Measurements from ENCODE around the gene KIR3DL3.
"Not testable (repeated sequence)": the region's sequence is repeated elsewhere in the genome, so short reads cannot be mapped to it uniquely, and the experiment has no call there.

The KIR3DL3 gene

GRCh38 chr19:54691582-54692297 is 32.5 kb upstream of the KIR3DL3 start:
- TF ChIP-seq CTCF (conservative IDR thresholded peaks at IDR 0.05; ENCODE audit: low read depth): no peak
- no peak overlapping the region for H3K27ac ChIP-seq
- ChIA-PET CTCF (no interaction called here), POLR2A (ENCODE audit: low non-redundant PET) (no interaction called here)
- DNase-seq (ENCODE audit: low spot score): no peak

GRCh38 chr19:54692298-54692615 is 32.0 kb upstream of the KIR3DL3 start:
- no peak for TF ChIP-seq CTCF (conservative IDR thresholded peaks at IDR 0.05; ENCODE audit: low read depth)
- H3K27ac ChIP-seq: no peak overlapping the region
- ChIA-PET CTCF (no interaction called here), POLR2A (ENCODE audit: low non-redundant PET) (no interaction called here)
- DNase-seq (ENCODE audit: low spot score): no peak

GRCh38 chr19:54694648-54695047 is 29.6 kb upstream of the KIR3DL3 start:
- no peak for DNase-seq (ENCODE audit: low spot score)
- CTCF ChIA-PET: interaction anchor here (0.6 kb wide), 1 partner anchor 40 kb away, joined by 3 read pairs; no protein-coding TSS in a partner anchor
- POLR2A ChIA-PET (ENCODE audit: low non-redundant PET): no interaction called here
- no peak overlapping the region for H3K27ac ChIP-seq
- TF ChIP-seq CTCF (conservative IDR thresholded peaks at IDR 0.05; ENCODE audit: low read depth): no peak

- TF ChIP-seq CTCF (conservative IDR thresholded peaks at IDR 0.05; ENCODE audit: low read depth): no peak
- no peak for DNase-seq (ENCODE audit: low spot score)
- ChIA-PET POLR2A (ENCODE audit: low non-redundant PET) (no interaction called here), CTCF (no interaction called here)
- H3K27ac ChIP-seq: no peak overlapping the region
Measured at GRCh38 chr19:54696117-54696548, 28.1 kb upstream of the KIR3DL3 start.

GRCh38 chr19:54696766-54697165 is 27.5 kb upstream of the KIR3DL3 start:
- H3K27ac ChIP-seq: no peak overlapping the region
- ChIA-PET CTCF (no interaction called here), POLR2A (ENCODE audit: low non-redundant PET) (no interaction called here)
- no peak for DNase-seq (ENCODE audit: low spot score)
- TF ChIP-seq CTCF (conservative IDR thresholded peaks at IDR 0.05; ENCODE audit: low read depth): no peak

GRCh38 chr19:54697716-54698115 is 26.5 kb upstream of the KIR3DL3 start:
- POLR2A ChIA-PET (ENCODE audit: low non-redundant PET); H3K27ac ChIP-seq; DNase-seq (ENCODE audit: low spot score); CTCF ChIA-PET: not testable (repeated sequence)

GRCh38 chr19:54704928-54705327 is 19.3 kb upstream of the KIR3DL3 start:
- ChIA-PET CTCF (no interaction called here), POLR2A (ENCODE audit: low non-redundant PET) (no interaction called here)
- no peak for DNase-seq (ENCODE audit: low spot score)
- H3K27ac ChIP-seq: no peak overlapping the region
- no peak for TF ChIP-seq CTCF (conservative IDR thresholded peaks at IDR 0.05; ENCODE audit: low read depth)
